NB4 (cell line): ENCODE results near the gene TMEM232.

ENCODE experiments used
- MAX ChIP-seq: IDR thresholded peaks from 2 replicates; pipeline ENCODE4 v1.6.1; 2011; ENCODE audit warnings: low read depth, low read length
- POLR2A ChIP-seq: IDR thresholded peaks from 2 replicates; pipeline ENCODE4 v1.6.1; 2011; ENCODE audit warnings: mild to moderate bottlenecking; ENCODE audit not compliant: insufficient read length; ENCODE audit errors: extremely low read depth

GRCh38 chr5:110506378-110506777 lies 220.1 kb downstream of the TMEM232 start:
- TF ChIP-seq POLR2A: no peak
- TF ChIP-seq MAX: no peak
